Activated CD4-positive, alpha-beta T cell treated with anti-CD3 and anti-CD28 coated beads for 24 hours (primary cell): ENCODE data around the gene DUS3L.
"Not testable (repeated sequence)": the region's sequence is repeated elsewhere in the genome, so short reads cannot be mapped to it uniquely, and the experiment has no call there.

Experiments used
- DNase-seq, 2 donors: peaks; one replicate each; pipeline ENCODE4 v3.0.0-alpha.2; 2020; ENCODE audit warnings: low read depth in 2 of 2

Gene DUS3L

DNA sequence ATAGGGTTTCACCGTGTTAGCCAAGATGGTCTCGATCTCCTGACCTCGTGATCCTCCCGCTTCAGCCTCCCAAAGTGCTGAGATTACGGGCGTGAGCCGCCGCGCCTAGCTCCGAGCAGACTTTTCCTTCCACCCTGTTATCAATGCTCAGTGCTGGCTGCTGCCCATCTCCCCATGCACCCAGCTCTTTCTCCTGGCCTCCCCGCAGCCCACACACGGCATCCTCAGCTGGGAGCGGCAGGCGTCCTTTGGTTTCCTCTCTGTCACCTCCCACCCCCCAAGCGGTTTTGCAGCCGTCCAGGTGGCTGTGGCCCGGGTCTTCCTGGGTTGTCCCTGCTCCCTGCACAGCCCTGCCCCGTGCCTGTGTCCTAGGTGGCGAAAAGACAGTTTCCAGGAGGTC lies 18.5 kb downstream of the DUS3L start:
- no peak for DNase-seq

GRCh38 chr19:5767949-5768348 lies 23.0 kb downstream of the DUS3L start:
- DNase-seq, result no peak

GRCh38 chr19:5765220-5765619 lies 25.7 kb downstream of the DUS3L start:
- no peak for DNase-seq

DNA sequence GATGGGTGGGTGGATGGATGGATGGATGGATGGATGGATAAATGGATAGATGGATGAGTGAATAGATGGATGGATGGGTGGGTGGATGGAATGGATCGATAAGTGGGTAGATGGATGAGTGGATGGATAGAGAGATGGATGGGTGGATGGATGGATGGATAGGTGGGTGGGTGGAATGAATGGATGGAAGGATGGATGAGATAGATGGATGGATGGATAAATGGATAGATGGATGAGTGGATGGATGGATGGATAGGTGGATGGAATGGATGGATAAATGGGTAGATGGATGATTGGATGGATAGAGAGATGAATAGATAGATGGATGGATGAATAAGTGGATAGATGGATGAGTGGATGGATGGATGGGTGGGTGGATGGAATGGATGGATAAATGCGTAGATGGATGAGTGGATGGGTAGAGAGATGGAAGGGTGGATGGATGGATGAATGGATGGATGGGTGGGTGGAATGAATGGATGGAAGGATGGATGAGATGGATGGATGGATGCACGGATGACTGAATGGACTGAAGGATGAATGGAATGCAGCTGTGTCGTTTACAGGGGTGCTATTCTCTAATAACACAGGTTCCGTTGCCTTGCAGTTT lies 28.2 kb downstream of the DUS3L start:
- DNase-seq, result no peak

GRCh38 chr19:5753743-5754142 lies 37.2 kb downstream of the DUS3L start:
- DNase-seq, result no peak

DNA sequence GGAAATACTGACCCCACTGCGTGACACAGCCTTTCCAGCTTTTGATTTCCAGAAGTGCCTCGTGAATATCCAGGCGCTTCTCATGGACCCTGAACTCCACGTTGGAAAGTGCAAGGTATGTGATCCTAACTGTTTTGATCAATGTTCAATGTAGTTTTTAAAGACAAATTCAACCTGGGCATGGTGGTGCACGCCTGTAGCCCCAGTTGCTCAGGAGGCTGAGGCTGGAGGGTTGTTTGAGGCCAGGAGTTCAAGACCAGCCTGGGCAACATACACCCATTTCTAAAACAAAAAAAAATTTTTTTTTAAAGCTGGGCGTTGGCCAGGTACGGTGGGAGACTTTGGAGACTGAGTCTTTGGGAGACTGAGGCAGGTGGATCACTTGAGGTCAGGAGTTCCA lies 39.3 kb downstream of the DUS3L start:
- DNase-seq, result no peak

- no peak for DNase-seq
Measured at GRCh38 chr19:5749505-5749904, 41.5 kb downstream of the DUS3L start.

DNA sequence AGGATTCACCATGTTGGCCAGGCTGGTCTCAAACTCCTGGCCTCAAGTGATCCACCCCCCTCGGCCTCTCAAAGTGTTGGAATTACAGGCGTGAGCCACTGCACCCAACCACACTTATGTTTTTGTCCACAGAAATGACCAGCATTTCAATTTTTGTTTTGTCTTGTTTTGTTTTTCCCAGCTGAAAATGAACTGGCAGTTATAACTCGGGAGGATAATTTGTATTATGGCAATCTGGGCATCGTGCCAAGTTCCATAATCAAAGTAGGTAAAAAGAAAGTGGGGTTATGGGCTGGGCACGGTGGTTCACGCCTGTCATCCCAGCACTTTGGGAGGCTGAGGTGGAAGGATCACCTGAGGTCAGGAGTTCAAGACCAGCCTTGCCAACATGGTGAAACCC lies 42.0 kb downstream of the DUS3L start:
- DNase-seq, result not testable (repeated sequence)

GRCh38 chr19:5744999-5745398 lies 46.0 kb downstream of the DUS3L start:
- DNase-seq, result not testable (repeated sequence)

DNA sequence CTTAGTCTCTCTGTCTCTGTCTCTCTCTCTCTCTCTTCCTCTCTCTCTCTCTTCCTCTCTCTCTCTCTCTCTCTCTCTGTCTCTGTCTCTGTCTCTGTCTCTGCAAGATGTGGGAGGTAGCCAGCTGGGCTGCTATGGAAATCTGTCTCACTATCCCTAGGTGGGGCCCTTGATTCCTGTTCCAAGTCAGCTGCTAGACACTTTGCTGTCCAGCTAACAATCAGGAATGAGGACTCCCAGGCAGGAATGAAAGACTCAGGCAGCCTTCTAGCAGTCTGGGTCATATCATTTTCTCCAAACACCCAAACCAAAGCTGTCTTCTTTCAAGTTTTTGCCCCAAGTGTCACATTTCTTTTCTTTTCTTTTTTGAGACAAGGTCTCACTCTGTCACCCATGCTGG lies 47.3 kb downstream of the DUS3L start:
- DNase-seq, result no peak

DNA sequence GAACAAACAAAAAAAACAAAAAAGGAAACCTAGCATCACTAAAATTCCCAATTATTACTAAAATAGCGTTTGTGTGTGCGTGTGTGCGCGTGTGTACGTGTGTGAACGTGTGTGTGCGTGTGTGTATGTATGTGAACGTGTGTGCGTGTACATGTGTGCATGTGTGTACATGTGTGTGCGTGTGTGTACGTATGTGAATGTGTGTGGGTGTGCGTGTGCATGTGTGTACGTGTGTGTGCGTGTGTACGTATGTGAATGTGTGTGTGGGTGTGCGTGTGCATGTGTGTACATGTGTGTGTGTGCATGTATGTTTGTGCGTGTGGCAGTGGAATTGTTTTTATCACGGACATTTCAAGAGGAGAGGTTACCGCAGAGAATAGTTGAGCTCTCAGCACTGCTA lies 48.9 kb downstream of the DUS3L start:
- no peak for DNase-seq

- DNase-seq, result no peak
Measured at GRCh38 chr19:5738423-5738822, 52.5 kb downstream of the DUS3L start.
